SJSA1 (cell line): ENCODE measurements around the gene DEPDC5. TPM values are rescaled to one million over a fixed set of nuclear protein-coding genes. Genes with fewer than 3 reads are reported as not detected.

Experiments
- total RNA-seq: library from RNA; depleted of rRNA; stranded (reverse); fragments of >200 nt; shearing (Covaris generic); gene quantifications from 2 replicates; pipeline ENCODE4 v1.2.3, GENCODE V29; 2014; rRNA removed

Gene DEPDC5
- total RNA-seq, 1 experiment from 2014 or later, result 11.9 TPM

Other genes starting within 250 kb of the DEPDC5 start
- gene PISD, start 91.8 kb upstream of the DEPDC5 start, total RNA-seq, result 22.4 and 33.1 TPM in 2 replicates
- gene PRR14L, start 3.9 kb upstream of the DEPDC5 start, total RNA-seq, result 14.2 and 20.8 TPM in 2 replicates
- gene YWHAH, start 190.5 kb downstream of the DEPDC5 start, total RNA-seq, result 236 and 273 TPM in 2 replicates